Tibial nerve (tissue), 4 donors: Measurements from ENCODE around the gene MZT2B. TPM values are rescaled to one million over a fixed set of nuclear protein-coding genes. Genes with fewer than 3 reads are reported as not detected.
"Not testable (repeated sequence)": the region's sequence is repeated elsewhere in the genome, so short reads cannot be mapped to it uniquely, and the experiment has no call there.

Experiments used
- DNase-seq, 2 donors: peaks; one replicate each; pipeline ENCODE4 v3.0.0-alpha.2; 2019; ENCODE audit warnings: low spot score in 2 of 2
- H3K27ac ChIP-seq, 4 donors: fragments of 200-600 bp; sonication (generic) in 3 of 4; one replicate each; pipeline ENCODE4 v1.5.1; 2017 to 2019; ENCODE audit warnings: mild to moderate bottlenecking in 1 of 4
- H3K27me3 ChIP-seq, 2 donors: fragments of 200-600 bp; sonication (generic) in 1 of 2; one replicate each; pipeline versions ENCODE4 v1.5.1 to v1.6.0; 2017 to 2019
- H3K36me3 ChIP-seq, 3 donors: fragments of 200-600 bp; sonication (generic); one replicate each; pipeline ENCODE4 v1.5.1; 2018 to 2019
- H3K4me1 ChIP-seq, 4 donors: fragments of 200-600 bp; sonication (generic) in 3 of 4; one replicate each; pipeline ENCODE4 v1.5.1; 2017 to 2019
- H3K4me3 ChIP-seq, 4 donors: fragments of 200-600 bp; sonication (generic) in 3 of 4; one replicate each; pipeline ENCODE4 v1.5.1; 2017 to 2019; ENCODE audit warnings: mild to moderate bottlenecking in 1 of 4, moderate library complexity in 1 of 4
- H3K9me3 ChIP-seq, 4 donors: fragments of 200-600 bp; sonication (generic) in 3 of 4; one replicate each; pipeline ENCODE4 v1.5.1; 2017 to 2019
- EP300 ChIP-seq, 2 donors: sonication (generic); formaldehyde crosslinking; IDR thresholded peaks; one replicate each; pipeline ENCODE4 v1.6.1; 2017; ENCODE audit warnings: antibody characterized with exemption in 2 of 2, mild to moderate bottlenecking in 1 of 2
- POLR2A ChIP-seq, 2 donors: fragments of 450-650 bp; IDR thresholded peaks; one replicate each; pipeline ENCODE4 v1.6.1; 2017; ENCODE audit warnings: antibody characterized with exemption in 2 of 2, mild to moderate bottlenecking in 2 of 2, moderate library complexity in 2 of 2
- WGBS, 2 donors: methylation state at CpG; one replicate each; pipeline ENCODE4 v1.1.5; 2018; 5-methylcytosine and 5-hydroxymethylcytosine counted together
- total RNA-seq, 4 donors: library from RNA; depleted of rRNA; stranded (reverse); fragments of >200 nt; gene quantifications; one replicate each; pipeline ENCODE4 v1.1.0, GENCODE V29; 2016
- TF ChIP-seq, protein P1 (sequence below), 5 experiments: fragments of 200-600 bp in 3 of 5; fragments of 450-650 bp in 2 of 5; sonication (generic) in 3 of 5; IDR thresholded peaks; one replicate each; pipeline ENCODE4 v1.5.1; 2016 to 2019; ENCODE audit warnings: antibody characterized with exemption in 5 of 5, mild to moderate bottlenecking in 3 of 5, moderate library complexity in 2 of 5

Gene MZT2B
- total RNA-seq, 4 donors from 2014 or later = 108 to 190 (median 153) TPM

DNA sequence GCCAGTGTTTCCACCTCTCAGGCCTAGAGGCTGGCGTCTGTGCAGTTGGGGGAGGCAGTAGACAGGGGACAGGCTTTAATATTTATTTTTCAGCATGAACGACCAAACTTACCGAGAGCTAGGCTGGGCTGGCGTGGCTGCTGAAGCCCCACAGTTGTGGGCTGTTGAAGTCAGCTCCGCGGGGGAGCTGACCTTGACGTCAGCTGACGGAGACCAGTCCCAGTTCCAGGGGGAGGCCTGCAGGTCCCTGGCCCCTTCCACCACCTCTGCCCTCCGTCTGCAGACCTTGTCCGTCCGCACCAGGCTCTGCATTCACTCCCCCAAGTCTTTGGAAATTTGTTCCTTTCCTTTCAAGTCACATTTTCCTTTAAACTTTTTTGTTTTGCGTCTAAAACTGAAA lies 49.6 kb downstream of the MZT2B start:
- Histone ChIP-seq H3K9me3 (peaks cover 0 to 5% (median 0%) of the 10 kb centered on the region in 4 donors), H3K27ac (no peak overlapping the region), H3K36me3 (no peaks in the 10 kb centered on the region), H3K4me1 (no peaks in the 10 kb centered on the region), H3K4me3 (no peak overlapping the region), H3K27me3 (no peaks in the 10 kb centered on the region)
- no peak for DNase-seq
- TF ChIP-seq EP300 (IDR thresholded peaks at IDR 0.05) = no peak
- TF ChIP-seq, protein P1, sequence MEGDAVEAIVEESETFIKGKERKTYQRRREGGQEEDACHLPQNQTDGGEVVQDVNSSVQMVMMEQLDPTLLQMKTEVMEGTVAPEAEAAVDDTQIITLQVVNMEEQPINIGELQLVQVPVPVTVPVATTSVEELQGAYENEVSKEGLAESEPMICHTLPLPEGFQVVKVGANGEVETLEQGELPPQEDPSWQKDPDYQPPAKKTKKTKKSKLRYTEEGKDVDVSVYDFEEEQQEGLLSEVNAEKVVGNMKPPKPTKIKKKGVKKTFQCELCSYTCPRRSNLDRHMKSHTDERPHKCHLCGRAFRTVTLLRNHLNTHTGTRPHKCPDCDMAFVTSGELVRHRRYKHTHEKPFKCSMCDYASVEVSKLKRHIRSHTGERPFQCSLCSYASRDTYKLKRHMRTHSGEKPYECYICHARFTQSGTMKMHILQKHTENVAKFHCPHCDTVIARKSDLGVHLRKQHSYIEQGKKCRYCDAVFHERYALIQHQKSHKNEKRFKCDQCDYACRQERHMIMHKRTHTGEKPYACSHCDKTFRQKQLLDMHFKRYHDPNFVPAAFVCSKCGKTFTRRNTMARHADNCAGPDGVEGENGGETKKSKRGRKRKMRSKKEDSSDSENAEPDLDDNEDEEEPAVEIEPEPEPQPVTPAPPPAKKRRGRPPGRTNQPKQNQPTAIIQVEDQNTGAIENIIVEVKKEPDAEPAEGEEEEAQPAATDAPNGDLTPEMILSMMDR (IDR thresholded peaks at IDR 0.05) = no peak
- no peak for TF ChIP-seq POLR2A (IDR thresholded peaks at IDR 0.05)
- 65 to 79% methylated on average over 12 of the region's 12 CpGs for WGBS, 2 donors

DNA sequence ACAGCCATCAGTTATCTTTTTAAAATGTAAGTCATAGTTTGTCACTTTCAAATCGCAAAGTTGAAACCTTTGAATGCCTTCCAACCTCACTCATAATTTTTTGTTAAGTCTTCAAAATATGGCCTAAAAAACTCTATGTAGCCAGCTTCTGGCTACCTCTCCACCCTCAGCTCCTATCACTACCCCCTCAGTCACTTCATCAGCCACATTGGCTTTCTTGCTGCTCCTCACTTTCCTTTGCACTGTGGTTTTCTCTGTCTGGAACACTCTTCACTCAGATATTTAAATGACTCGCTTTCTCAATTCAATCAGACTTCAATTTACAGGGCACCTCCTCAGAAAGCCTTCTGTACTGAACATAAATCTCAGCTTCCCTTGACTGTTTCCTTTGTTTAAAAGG lies 51.0 kb downstream of the MZT2B start:
- not testable (repeated sequence) for H3K36me3 ChIP-seq, H3K27me3 ChIP-seq, H3K9me3 ChIP-seq, H3K27ac ChIP-seq, H3K4me1 ChIP-seq, DNase-seq, H3K4me3 ChIP-seq
- 87 to 89% methylated on average over 2 of the region's 2 CpGs for WGBS, 2 donors

DNA sequence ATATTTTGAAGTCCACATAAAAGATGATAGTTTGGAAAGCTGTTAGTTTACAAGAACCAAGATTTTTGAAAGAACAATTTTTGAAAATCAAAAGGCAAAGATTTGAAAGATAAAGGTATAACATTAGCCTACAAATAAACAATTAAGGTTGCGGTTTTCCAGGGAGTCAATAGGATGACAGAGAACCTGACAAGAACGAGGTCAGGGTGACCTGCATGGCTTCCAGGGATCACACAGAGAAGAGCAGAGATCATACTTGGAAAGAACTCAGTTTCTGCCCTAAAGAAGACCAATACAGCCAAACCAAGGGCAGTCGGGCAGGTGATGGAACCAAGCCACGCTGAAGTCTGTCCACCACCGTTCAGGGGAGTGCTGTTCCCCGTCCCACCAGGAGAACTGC lies 57.5 kb downstream of the MZT2B start:
- not testable (repeated sequence) for H3K27ac ChIP-seq, H3K4me1 ChIP-seq, DNase-seq, H3K4me3 ChIP-seq, H3K9me3 ChIP-seq, H3K27me3 ChIP-seq, H3K36me3 ChIP-seq
- WGBS, 2 donors = 75 to 77% methylated on average over 6 of the region's 6 CpGs

Other genes with a start within 250 kb of the MZT2B start
- not detected for gene RAB6C, start 202.6 kb upstream of the MZT2B start, total RNA-seq
- gene POTEF, start 53.0 kb upstream of the MZT2B start, total RNA-seq = not detected
- gene CCDC74B, start 37.1 kb upstream of the MZT2B start, total RNA-seq = 10 to 100 TPM in 3 of 4 donors, 1 to 10 TPM in 1; 7.2 to 32.6 (median 23.3) TPM
- 10 to 100 TPM; 35.2 to 72.6 (median 50.5) TPM for gene SMPD4, start 660 bp upstream of the MZT2B start, total RNA-seq
- gene TUBA3E, start 16.2 kb downstream of the MZT2B start, total RNA-seq = not detected
- 100 to 1,000 TPM in 1 of 4 donors, 10 to 100 TPM in 3; 72.6 to 207 (median 93.3) TPM for gene IMP4, start 160.6 kb downstream of the MZT2B start, total RNA-seq
- gene PTPN18, start 173.8 kb downstream of the MZT2B start, total RNA-seq = 10 to 100 TPM; 39.8 to 72.6 (median 54.8) TPM